PC-9 (cell line): ENCODE data around the gene VWA2. TPM values are rescaled to one million over a fixed set of nuclear protein-coding genes. Genes with fewer than 3 reads are reported as not detected.

ENCODE experiments used
- BruUV-seq: library from RNA; stranded (reverse); fragments of 400-500 nt; replicated peaks from 2 replicates; lab custom pipeline; 2021; lab: Mats Ljungman, UMichigan
- CTCF ChIA-PET: fragments of 300-600 bp; sonication (Branson Sonifier 250); formaldehyde crosslinking; loops from one replicate; lab custom pipeline; 2022; ENCODE audit warnings: antibody characterized with exemption; lab: Charles Lee
- POLR2A ChIA-PET: fragments of 300-600 bp; sonication (Branson Sonifier 250); formaldehyde crosslinking; loops from one replicate; lab custom pipeline; 2022; ENCODE audit warnings: antibody characterized with exemption; ENCODE audit not compliant: unreplicated experiment; lab: Charles Lee
- DNase-seq, 2 experiments: peaks; one replicate each; pipeline versions ENCODE4 v3.0.0 to v3.0.0-alpha.2; 2015 to 2022; ENCODE audit warnings: mixed read lengths in 1 of 2
- H2AFZ ChIP-seq: fragments of 200-600 bp; sonication (generic); 2 replicates; pipeline ENCODE4 v1.8.1; 2017; ENCODE audit warnings: antibody characterized with exemption
- H3F3A ChIP-seq: fragments of 200-600 bp; sonication (generic); 2 replicates; pipeline ENCODE4 v1.8.1; 2017; ENCODE audit warnings: antibody characterized with exemption, mild to moderate bottlenecking, low read depth; ENCODE audit not compliant: insufficient read depth
- H3K27ac ChIP-seq: fragments of 200-600 bp; sonication (generic); 2 replicates; pipeline ENCODE4 v1.6.1; 2016; ENCODE audit warnings: mixed run types
- H3K27me3 ChIP-seq: fragments of 200-600 bp; sonication (generic); 2 replicates; pipeline ENCODE4 v1.6.1; 2016; ENCODE audit warnings: low read depth, mixed run types; ENCODE audit not compliant: insufficient read depth
- H3K36me3 ChIP-seq: fragments of 200-600 bp; sonication (generic); 2 replicates; pipeline ENCODE4 v1.6.1; 2016; ENCODE audit warnings: low read depth, mixed run types
- H3K4me1 ChIP-seq: fragments of 200-600 bp; sonication (generic); replicated peaks from 2 replicates; pipeline ENCODE4 v1.6.1; 2016; ENCODE audit warnings: mixed run types; ENCODE audit not compliant: insufficient read depth
- H3K4me2 ChIP-seq: fragments of 200-600 bp; sonication (generic); 2 replicates; pipeline ENCODE4 v1.6.1; 2017; ENCODE audit warnings: mixed run types
- H3K4me3 ChIP-seq: fragments of 200-600 bp; sonication (generic); 2 replicates; pipeline ENCODE4 v1.6.1; 2016; ENCODE audit warnings: mixed run types
- H3K79me2 ChIP-seq: fragments of 200-600 bp; sonication (generic); 2 replicates; pipeline ENCODE4 v1.6.1; 2017; ENCODE audit warnings: low read depth, mixed run types
- H3K9me2 ChIP-seq: fragments of 200-600 bp; sonication (generic); 2 replicates; pipeline ENCODE4 v1.8.1; 2017; ENCODE audit warnings: mild to moderate bottlenecking; ENCODE audit not compliant: insufficient read depth
- H3K9me3 ChIP-seq: fragments of 200-600 bp; sonication (generic); 2 replicates; pipeline ENCODE4 v1.8.1; 2016; ENCODE audit warnings: low read depth; ENCODE audit not compliant: insufficient read depth
- H4K20me1 ChIP-seq: fragments of 200-600 bp; sonication (generic); 2 replicates; pipeline ENCODE4 v1.8.1; 2017; ENCODE audit not compliant: insufficient read depth
- EZH2 ChIP-seq: fragments of 200-600 bp; sonication (generic); IDR thresholded peaks from 2 replicates; pipeline ENCODE4 v1.8.0; 2017; ENCODE audit warnings: antibody characterized with exemption, low read depth
- intact Hi-C: fragments of 100-400 bp; cut with micrococcal nuclease; formaldehyde crosslinking; loops from one replicate; pipeline ENCODE4 v1.10.0; 2022; ENCODE audit not compliant: unreplicated experiment
- total RNA-seq: library from RNA; stranded (reverse); gene quantifications from 2 replicates; pipeline ENCODE4 v1.2.3, GENCODE V29; 2021
- TF ChIP-seq, protein P1 (sequence below): fragments of 200-600 bp; sonication (generic); conservative IDR thresholded peaks from 2 replicates; pipeline ENCODE4 v1.6.1; 2017; ENCODE audit warnings: mixed run types, antibody characterized with exemption, mild to moderate bottlenecking, moderate library complexity

The VWA2 gene
- total RNA-seq, 1 experiment from 2014 or later = 0.48 TPM

DNA sequence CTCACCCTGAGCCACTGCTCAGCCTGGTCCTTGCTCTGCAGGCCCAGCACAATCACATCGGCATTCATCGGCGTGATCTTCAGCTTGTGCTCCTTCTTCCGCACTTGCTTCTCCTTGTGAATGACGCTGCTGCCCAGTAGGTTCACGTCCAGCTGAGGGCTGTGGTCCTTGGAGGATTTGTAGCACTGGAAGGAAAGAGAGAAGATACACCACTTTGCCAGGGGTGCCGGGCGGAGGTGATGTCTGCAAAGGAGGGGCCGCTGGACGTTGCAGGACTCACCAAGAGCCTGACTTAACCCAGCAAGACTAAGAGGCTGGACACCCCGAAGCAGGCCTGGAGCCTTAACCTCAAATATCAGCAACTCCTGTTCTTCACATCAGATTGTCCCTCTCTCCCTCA, 74.8 kb downstream of the VWA2 start:
- no peak overlapping the region for H3K4me2 ChIP-seq
- H2AFZ ChIP-seq = no peak overlapping the region
- no peaks in the 10 kb centered on the region for H3F3A ChIP-seq
- CTCF ChIA-PET = no interaction called here
- no peaks in the 10 kb centered on the region for H3K79me2 ChIP-seq
- no peak overlapping the region for H3K27ac ChIP-seq
- no peaks in the 10 kb centered on the region for H3K27me3 ChIP-seq
- H3K36me3 ChIP-seq = no peaks in the 10 kb centered on the region
- no peak for DNase-seq
- TF ChIP-seq, protein P1, sequence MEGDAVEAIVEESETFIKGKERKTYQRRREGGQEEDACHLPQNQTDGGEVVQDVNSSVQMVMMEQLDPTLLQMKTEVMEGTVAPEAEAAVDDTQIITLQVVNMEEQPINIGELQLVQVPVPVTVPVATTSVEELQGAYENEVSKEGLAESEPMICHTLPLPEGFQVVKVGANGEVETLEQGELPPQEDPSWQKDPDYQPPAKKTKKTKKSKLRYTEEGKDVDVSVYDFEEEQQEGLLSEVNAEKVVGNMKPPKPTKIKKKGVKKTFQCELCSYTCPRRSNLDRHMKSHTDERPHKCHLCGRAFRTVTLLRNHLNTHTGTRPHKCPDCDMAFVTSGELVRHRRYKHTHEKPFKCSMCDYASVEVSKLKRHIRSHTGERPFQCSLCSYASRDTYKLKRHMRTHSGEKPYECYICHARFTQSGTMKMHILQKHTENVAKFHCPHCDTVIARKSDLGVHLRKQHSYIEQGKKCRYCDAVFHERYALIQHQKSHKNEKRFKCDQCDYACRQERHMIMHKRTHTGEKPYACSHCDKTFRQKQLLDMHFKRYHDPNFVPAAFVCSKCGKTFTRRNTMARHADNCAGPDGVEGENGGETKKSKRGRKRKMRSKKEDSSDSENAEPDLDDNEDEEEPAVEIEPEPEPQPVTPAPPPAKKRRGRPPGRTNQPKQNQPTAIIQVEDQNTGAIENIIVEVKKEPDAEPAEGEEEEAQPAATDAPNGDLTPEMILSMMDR = no peak
- TF ChIP-seq EZH2 = no peak
- no TSS peak for BruUV-seq
- H3K9me3 ChIP-seq = no peaks in the 10 kb centered on the region
- intact Hi-C loops = no loop called here
- POLR2A ChIA-PET = no interaction called here
- no peak overlapping the region for H3K4me3 ChIP-seq
- peaks cover 2% of the 10 kb centered on the region; the same call in 1 of the 2 replicates for H3K4me1 ChIP-seq
- H4K20me1 ChIP-seq = no peaks in the 10 kb centered on the region
- H3K9me2 ChIP-seq = no peaks in the 10 kb centered on the region

DNA sequence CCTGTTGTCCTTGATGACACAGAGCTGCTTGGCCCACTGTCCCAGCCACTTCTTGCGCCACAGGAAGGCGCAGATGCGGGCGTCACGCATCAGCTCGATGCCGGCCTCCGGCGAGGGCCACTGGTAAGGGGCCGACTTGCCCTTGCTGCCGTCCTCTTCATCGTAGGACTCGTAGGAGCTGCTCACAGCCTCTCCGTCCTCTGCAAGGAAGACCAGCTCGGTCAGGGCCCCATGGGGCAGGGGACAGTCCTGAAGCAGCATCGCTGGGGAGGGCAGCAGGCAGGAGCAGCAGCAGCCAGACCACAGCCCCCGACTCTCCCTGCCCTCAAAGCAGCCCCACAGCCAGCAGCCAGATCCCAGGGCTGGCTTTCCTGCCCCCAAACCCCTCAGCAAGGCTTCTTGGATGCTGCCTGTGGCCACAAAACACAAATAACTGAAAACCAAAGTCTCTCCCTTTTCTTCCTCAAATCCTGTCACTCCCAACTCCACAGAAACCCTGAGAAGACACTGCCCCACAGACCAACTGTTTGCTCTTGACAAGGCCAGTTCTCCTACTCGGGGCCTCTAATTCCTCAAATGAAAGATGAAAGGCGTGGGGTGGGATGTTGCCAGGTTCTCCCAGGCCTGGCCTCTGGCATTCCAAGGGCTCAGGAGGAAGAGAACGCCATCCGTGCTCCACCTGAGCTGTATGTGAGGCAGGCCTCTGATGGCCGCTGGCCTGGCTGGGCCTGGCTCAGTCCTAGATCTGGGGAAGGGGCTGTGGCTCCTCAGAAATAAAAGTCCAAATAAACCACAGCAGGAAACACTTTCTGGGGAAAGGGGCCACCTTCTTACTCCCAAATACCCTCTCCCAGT, 76.7 kb downstream of the VWA2 start:
- no peak for TF ChIP-seq EZH2
- TF ChIP-seq, protein P1 = no peak
- no peak for DNase-seq
- H3K36me3 ChIP-seq = no peaks in the 10 kb centered on the region
- no peak overlapping the region for H2AFZ ChIP-seq
- H3K27ac ChIP-seq = no peak overlapping the region
- POLR2A ChIA-PET = no interaction called here
- no peaks in the 10 kb centered on the region for H3K9me3 ChIP-seq
- intact Hi-C loops = no loop called here
- H3K9me2 ChIP-seq = no peaks in the 10 kb centered on the region
- no peaks in the 10 kb centered on the region for H4K20me1 ChIP-seq
- CTCF ChIA-PET = no interaction called here
- no peaks in the 10 kb centered on the region for H3K27me3 ChIP-seq
- H3K79me2 ChIP-seq = no peaks in the 10 kb centered on the region
- H3K4me1 ChIP-seq = peaks cover 18% of the 10 kb centered on the region
- peaks cover 15% of the 10 kb centered on the region; the same call in 1 of the 2 replicates for H3F3A ChIP-seq
- BruUV-seq = no TSS peak
- no peak overlapping the region for H3K4me3 ChIP-seq
- H3K4me2 ChIP-seq = no peak overlapping the region

DNA sequence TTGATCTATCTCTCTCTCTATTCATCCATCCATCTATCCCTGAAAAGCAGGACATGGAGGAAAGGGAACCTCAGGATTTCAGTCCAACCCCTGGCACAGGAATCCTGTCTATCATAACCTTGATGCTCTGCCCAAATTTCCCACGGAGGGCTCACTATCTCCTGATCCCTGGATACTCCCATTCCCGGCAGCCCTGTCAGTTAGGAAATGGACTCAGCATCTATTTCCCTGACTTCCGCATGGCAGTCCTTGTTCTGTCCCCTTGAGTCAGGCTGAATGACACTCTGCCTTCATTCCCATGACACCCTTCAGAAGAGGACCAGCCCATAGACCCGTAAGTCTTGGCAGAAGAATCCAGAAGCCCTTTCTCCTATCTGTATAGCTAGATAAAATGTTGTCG, 77.7 kb downstream of the VWA2 start:
- H3K27ac ChIP-seq = no peak overlapping the region
- H3K36me3 ChIP-seq = no peaks in the 10 kb centered on the region
- ChIA-PET CTCF (no interaction called here), POLR2A (no interaction called here)
- peaks cover 25% of the 10 kb centered on the region for H3F3A ChIP-seq
- H3K4me1 ChIP-seq = peaks cover 28% of the 10 kb centered on the region
- H3K9me2 ChIP-seq = no peaks in the 10 kb centered on the region
- H3K27me3 ChIP-seq = no peaks in the 10 kb centered on the region
- H3K9me3 ChIP-seq = no peaks in the 10 kb centered on the region
- no peak for DNase-seq
- no peaks in the 10 kb centered on the region for H4K20me1 ChIP-seq
- no peaks in the 10 kb centered on the region for H3K79me2 ChIP-seq
- H3K4me2 ChIP-seq = no peak overlapping the region
- no TSS peak for BruUV-seq
- H3K4me3 ChIP-seq = no peak overlapping the region
- no peak for TF ChIP-seq EZH2
- TF ChIP-seq, protein P1 = no peak
- no peak overlapping the region for H2AFZ ChIP-seq
- intact Hi-C loops = no loop called here
